ENCODE data around the gene SLC15A3.

DNA sequence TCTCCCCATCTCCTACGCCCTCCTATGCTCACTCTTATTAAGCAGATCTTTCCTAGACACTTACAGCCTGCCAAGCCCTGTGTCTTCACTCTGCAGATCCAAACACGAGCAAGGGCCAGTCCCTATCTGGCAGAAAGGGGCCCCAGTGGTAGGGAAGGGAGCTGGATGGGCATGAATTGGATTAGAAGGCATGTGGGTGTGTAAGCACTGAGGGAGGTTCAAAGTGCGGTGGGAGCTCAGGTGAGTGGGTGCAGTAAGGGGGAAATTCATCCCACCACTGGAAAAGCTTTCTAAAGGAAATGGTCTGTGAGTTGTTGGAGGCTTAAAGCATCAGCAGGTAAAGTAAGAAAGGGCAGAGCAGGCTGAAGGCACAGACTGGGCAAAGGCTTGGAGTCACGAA, 22.2 kb downstream of the SLC15A3 start:
- TF ChIP-seq, protein P1, sequence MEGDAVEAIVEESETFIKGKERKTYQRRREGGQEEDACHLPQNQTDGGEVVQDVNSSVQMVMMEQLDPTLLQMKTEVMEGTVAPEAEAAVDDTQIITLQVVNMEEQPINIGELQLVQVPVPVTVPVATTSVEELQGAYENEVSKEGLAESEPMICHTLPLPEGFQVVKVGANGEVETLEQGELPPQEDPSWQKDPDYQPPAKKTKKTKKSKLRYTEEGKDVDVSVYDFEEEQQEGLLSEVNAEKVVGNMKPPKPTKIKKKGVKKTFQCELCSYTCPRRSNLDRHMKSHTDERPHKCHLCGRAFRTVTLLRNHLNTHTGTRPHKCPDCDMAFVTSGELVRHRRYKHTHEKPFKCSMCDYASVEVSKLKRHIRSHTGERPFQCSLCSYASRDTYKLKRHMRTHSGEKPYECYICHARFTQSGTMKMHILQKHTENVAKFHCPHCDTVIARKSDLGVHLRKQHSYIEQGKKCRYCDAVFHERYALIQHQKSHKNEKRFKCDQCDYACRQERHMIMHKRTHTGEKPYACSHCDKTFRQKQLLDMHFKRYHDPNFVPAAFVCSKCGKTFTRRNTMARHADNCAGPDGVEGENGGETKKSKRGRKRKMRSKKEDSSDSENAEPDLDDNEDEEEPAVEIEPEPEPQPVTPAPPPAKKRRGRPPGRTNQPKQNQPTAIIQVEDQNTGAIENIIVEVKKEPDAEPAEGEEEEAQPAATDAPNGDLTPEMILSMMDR (IDR thresholded peaks at IDR 0.05) = no peak
- TF ChIP-seq POLR2A (IDR thresholded peaks at IDR 0.05) (no peak), EP300 (IDR thresholded peaks at IDR 0.05) (no peak)
